Neural progenitor cell (in vitro differentiated cells): ENCODE measurements around the gene CMPK2. TPM values are rescaled to one million over a fixed set of nuclear protein-coding genes. Genes with fewer than 3 reads are reported as not detected.

Experiments
- DNase-seq: peaks from one replicate; pipeline ENCODE4 v3.0.0-alpha.2; 2016; ENCODE audit warnings: low spot score
- H2AFZ ChIP-seq: fragments of 200-600 bp; sonication (generic); replicated peaks from 2 replicates; pipeline ENCODE4 v1.6.1; 2016; ENCODE audit warnings: antibody characterized with exemption
- H3F3A ChIP-seq: fragments of 200-600 bp; sonication (generic); 2 replicates; pipeline ENCODE4 v1.6.1; 2016; ENCODE audit warnings: antibody characterized with exemption, low read depth
- H3K27ac ChIP-seq: fragments of 200-600 bp; sonication (generic); 2 replicates; pipeline ENCODE4 v1.5.1; 2016; ENCODE audit warnings: mild to moderate bottlenecking
- H3K27me3 ChIP-seq: fragments of 200-600 bp; sonication (generic); 2 replicates; pipeline ENCODE4 v1.6.1; 2016; ENCODE audit warnings: mild to moderate bottlenecking, moderate library complexity
- H3K36me3 ChIP-seq: fragments of 200-600 bp; sonication (generic); 2 replicates; pipeline ENCODE4 v1.5.1; 2016
- H3K4me1 ChIP-seq: fragments of 200-600 bp; sonication (generic); 2 replicates; pipeline ENCODE4 v1.6.1; 2016; ENCODE audit warnings: mixed run types
- H3K4me2 ChIP-seq: fragments of 200-600 bp; sonication (generic); 2 replicates; pipeline ENCODE4 v1.6.1; 2016
- H3K4me3 ChIP-seq: fragments of 200-600 bp; sonication (generic); 2 replicates; pipeline ENCODE4 v1.5.1; 2016
- H3K79me2 ChIP-seq: fragments of 200-600 bp; sonication (generic); 2 replicates; pipeline ENCODE4 v1.6.1; 2016; ENCODE audit warnings: low read depth
- H3K9ac ChIP-seq: fragments of 200-600 bp; sonication (generic); 2 replicates; pipeline ENCODE4 v1.6.1; 2016
- H3K9me3 ChIP-seq: fragments of 200-600 bp; sonication (generic); 2 replicates; pipeline ENCODE4 v1.5.1; 2016; ENCODE audit warnings: low read depth
- H4K20me1 ChIP-seq: fragments of 200-600 bp; sonication (generic); 2 replicates; pipeline ENCODE4 v1.6.1; 2016; ENCODE audit warnings: low read depth
- H3K27ac Mint-ChIP-seq: 3 replicates; pipeline ENCODE4 v1.8.0; 2021; ENCODE audit warnings: mixed read lengths
- H3K27me3 Mint-ChIP-seq: 2 replicates; pipeline ENCODE4 v1.8.0; 2022; ENCODE audit warnings: low read depth, mild to moderate bottlenecking, inconsistent platforms, moderate library complexity, mixed read lengths; ENCODE audit not compliant: insufficient read depth
- H3K36me3 Mint-ChIP-seq: 3 replicates; pipeline ENCODE4 v1.8.0; 2021; ENCODE audit warnings: mixed read lengths
- H3K4me1 Mint-ChIP-seq: 3 replicates; pipeline ENCODE4 v1.8.0; 2021; ENCODE audit warnings: mixed read lengths
- H3K4me3 Mint-ChIP-seq: 3 replicates; pipeline ENCODE4 v1.8.0; 2021; ENCODE audit warnings: mild to moderate bottlenecking, moderate library complexity, mixed read lengths
- H3K9me3 Mint-ChIP-seq: 3 replicates; pipeline ENCODE4 v1.8.0; 2020; ENCODE audit warnings: mixed read lengths
- CTCF ChIP-seq: fragments of 200-600 bp; sonication (generic); IDR thresholded peaks from 2 replicates; pipeline ENCODE4 v1.5.1; 2017; ENCODE audit warnings: antibody characterized with exemption, mild to moderate bottlenecking
- EZH2 ChIP-seq: fragments of 200-600 bp; sonication (generic); IDR thresholded peaks from 2 replicates; pipeline ENCODE4 v1.6.1; 2017; ENCODE audit warnings: antibody characterized with exemption, mild to moderate bottlenecking, moderate library complexity
- EZH2phosphoT487 ChIP-seq: fragments of 200-600 bp; sonication (generic); IDR thresholded peaks from 2 replicates; pipeline ENCODE4 v1.6.1; 2017; ENCODE audit warnings: antibody characterized with exemption
- total RNA-seq: library from RNA; depleted of rRNA; stranded (reverse); fragments of >200 nt; gene quantifications from 2 replicates; pipeline ENCODE4 v1.2.3, GENCODE V29; 2015; ENCODE audit warnings: low replicate concordance

CMPK2 gene
- total RNA-seq, 1 donor from 2014 or later: not detected

- TF ChIP-seq EZH2phosphoT487 (no peak), EZH2 (no peak), CTCF (no peak)
- Histone ChIP-seq H3K9ac (no peak overlapping the region), H3K79me2 (no peaks in the 10 kb centered on the region), H3K9me3 (no peaks in the 10 kb centered on the region), H3K27ac (no peak overlapping the region), H4K20me1 (no peaks in the 10 kb centered on the region), H3K4me2 (no peak overlapping the region), H3K4me3 (no peak overlapping the region), H3K4me1 (no peaks in the 10 kb centered on the region), H2AFZ (no peak overlapping the region), H3K36me3 (no peaks in the 10 kb centered on the region), H3F3A (no peaks in the 10 kb centered on the region), H3K27me3 (no peaks in the 10 kb centered on the region)
- Mint-ChIP-seq H3K4me3 (no peak overlapping the region), H3K9me3 (no peaks in the 10 kb centered on the region), H3K36me3 (no peaks in the 10 kb centered on the region), H3K27me3 (peaks cover 12% of the 10 kb centered on the region), H3K4me1 (no peaks in the 10 kb centered on the region), H3K27ac (no peak overlapping the region)
- DNase-seq: no peak
Observed at GRCh38 chr2:6887751-6888192, 22.1 kb upstream of the CMPK2 start.

DNA sequence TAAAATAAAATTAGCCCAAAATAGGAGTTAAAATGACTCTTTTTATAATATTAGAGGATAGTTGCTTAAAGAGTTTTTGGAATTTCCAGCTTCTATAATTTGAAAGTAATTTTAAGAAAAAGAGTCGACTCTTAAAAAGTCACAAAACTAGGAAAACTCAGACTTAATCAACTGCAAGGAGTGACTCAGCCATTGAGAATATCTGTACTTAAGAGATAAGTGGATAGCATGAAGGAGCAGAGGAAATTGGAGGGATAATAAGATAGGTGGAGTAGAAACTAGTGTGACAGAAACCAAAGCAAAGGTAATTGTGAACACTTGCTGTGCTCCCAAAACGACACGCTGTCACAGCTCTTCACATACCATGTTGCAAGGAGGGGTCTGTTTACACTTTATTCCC lies 20.3 kb upstream of the CMPK2 start:
- H3K36me3 ChIP-seq: no peaks in the 10 kb centered on the region
- no peak overlapping the region for H3K4me2 ChIP-seq
- no peak for DNase-seq
- no peak overlapping the region for H3K27ac Mint-ChIP-seq
- no peaks in the 10 kb centered on the region for H4K20me1 ChIP-seq
- no peak overlapping the region for H3K27ac ChIP-seq
- H3F3A ChIP-seq: no peaks in the 10 kb centered on the region
- H3K79me2 ChIP-seq: no peaks in the 10 kb centered on the region
- no peak overlapping the region for H2AFZ ChIP-seq
- H3K36me3 Mint-ChIP-seq: no peaks in the 10 kb centered on the region
- H3K27me3 ChIP-seq: no peaks in the 10 kb centered on the region
- H3K9ac ChIP-seq: no peak overlapping the region
- no peaks in the 10 kb centered on the region for H3K4me1 Mint-ChIP-seq
- no peaks in the 10 kb centered on the region for H3K4me1 ChIP-seq
- no peaks in the 10 kb centered on the region for H3K9me3 ChIP-seq
- TF ChIP-seq EZH2phosphoT487: no peak
- no peak for TF ChIP-seq CTCF
- TF ChIP-seq EZH2: no peak
- no peaks in the 10 kb centered on the region for H3K9me3 Mint-ChIP-seq
- no peak overlapping the region for H3K4me3 Mint-ChIP-seq
- H3K27me3 Mint-ChIP-seq: peaks cover 12% of the 10 kb centered on the region
- no peak overlapping the region for H3K4me3 ChIP-seq

DNA sequence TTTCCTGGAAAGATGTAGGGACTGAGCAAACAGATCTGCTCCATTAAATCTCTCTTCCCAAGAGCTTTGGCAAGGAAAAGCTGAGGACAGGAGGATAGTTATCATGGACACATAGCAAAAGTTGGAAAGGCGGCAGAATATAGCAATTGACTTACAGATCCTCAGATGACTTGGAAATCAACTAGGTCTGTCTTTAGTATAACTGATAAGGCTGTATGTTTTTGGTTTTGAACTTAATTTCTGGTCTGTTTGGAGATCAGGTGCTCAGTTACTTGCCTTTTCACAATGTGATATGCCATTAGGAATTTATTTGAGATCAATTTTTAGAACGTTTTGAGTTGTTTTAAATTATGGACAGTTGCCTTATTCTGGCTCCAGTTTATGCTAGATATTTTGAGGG lies 19.8 kb upstream of the CMPK2 start:
- Histone ChIP-seq H3F3A (no peaks in the 10 kb centered on the region), H3K9me3 (no peaks in the 10 kb centered on the region), H2AFZ (no peak overlapping the region), H3K79me2 (no peaks in the 10 kb centered on the region), H3K4me1 (no peaks in the 10 kb centered on the region), H3K27ac (no peak overlapping the region), H3K4me2 (no peak overlapping the region), H3K27me3 (no peaks in the 10 kb centered on the region), H3K36me3 (no peaks in the 10 kb centered on the region), H4K20me1 (no peaks in the 10 kb centered on the region), H3K4me3 (no peak overlapping the region), H3K9ac (no peak overlapping the region)
- peaks cover under 1% of the 10 kb centered on the region for H3K9me3 Mint-ChIP-seq
- H3K27me3 Mint-ChIP-seq: peaks cover 12% of the 10 kb centered on the region
- no peaks in the 10 kb centered on the region for H3K4me1 Mint-ChIP-seq
- H3K36me3 Mint-ChIP-seq: no peaks in the 10 kb centered on the region
- H3K27ac Mint-ChIP-seq: no peak overlapping the region
- no peak overlapping the region for H3K4me3 Mint-ChIP-seq
- TF ChIP-seq CTCF (no peak), EZH2phosphoT487 (no peak), EZH2 (no peak)
- DNase-seq: no peak
